ENCODE data around the gene PHF21A.

DNA sequence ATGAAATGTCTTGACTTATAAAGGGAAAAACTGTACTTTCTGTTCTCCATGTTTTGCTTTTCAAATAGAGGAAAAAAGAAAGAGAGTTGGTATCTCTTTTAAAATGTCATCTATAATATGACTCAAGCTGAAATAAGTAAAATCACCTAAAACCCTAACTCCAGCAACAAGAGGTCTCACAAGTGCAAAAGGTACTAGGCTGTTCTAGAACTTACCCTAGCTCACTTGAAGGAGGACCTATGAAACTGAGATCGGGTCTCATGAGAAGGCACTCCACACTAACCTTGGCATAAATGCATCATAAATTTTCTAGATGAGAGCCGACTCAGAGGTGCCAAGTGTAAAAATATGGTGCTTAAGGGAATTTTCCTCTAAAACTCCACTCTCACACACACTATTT is 63.8 kb downstream of the PHF21A start:
- TF ChIP-seq GATA2 (IDR thresholded peaks at IDR 0.05; ENCODE audit: low read depth, low read length), result no peak
- TF ChIP-seq GATA3 (IDR thresholded peaks at IDR 0.05; ENCODE audit: low read depth, low read length), result no peak
